HG03095 (cell line): ENCODE results near the gene UTP4.
"Not testable (repeated sequence)": the region's sequence is repeated elsewhere in the genome, so short reads cannot be mapped to it uniquely, and the experiment has no call there.

ENCODE experiments used
- ATAC-seq: cut with Tn5 transposase; IDR thresholded peaks from one replicate; pipeline ENCODE4 v1.9.1; 2021; ENCODE audit warnings: moderate library complexity; ENCODE audit not compliant: unreplicated experiment

Gene UTP4

GRCh38 chr16:69109486-69110270 is 22.8 kb upstream of the UTP4 start:
- ATAC-seq: no peak

DNA sequence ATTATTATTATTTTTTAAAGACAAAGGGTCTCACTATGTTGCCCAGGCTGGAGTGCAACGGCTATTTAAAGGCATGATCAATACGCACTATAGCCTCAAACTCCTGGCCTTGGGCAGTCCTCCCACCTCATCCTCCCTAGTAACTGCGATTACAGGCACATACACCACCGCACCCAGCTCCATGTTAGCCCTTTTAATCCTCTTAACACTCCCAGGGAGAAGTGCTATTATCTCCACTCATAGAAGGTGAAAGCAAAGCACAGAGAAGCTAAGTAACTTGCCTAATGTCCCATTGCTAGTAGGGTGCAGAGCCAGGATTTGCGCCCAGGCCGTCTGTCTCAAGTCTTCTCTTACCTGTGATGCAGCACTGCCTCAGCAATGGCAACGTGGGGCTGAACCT is 22.0 kb upstream of the UTP4 start:
- ATAC-seq: no peak

DNA sequence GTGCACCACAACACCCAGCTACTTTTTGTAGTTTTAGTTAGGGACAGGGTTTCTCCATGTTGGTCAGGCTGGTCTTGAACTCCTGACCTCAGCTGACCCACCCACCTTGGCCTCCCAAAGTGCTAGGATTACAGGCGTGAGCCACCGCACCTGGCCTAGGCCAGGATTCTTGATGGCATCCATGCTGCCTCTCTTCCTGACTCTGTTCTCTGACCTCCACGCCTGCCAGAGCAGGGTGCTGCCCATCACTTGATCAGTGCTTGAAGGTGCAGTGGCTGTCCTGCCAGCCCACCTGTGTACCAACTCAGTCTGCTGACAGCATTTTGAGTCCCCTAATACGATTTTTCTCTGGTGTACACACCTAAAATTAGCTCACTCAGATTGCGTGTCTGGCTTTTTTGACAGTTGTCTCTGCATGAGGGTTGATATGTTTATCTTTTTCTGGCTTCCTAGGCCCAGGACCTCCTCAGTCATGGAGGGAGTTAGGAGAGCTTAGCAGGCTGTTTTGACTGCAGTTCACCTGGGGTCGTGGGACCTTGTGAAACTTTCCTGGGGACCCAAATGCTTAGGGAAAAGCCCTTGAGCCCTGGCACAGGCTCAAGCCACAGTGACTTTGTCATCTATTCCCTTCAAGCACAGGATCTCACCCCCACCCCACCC is 21.1 kb upstream of the UTP4 start:
- ATAC-seq: no peak

DNA sequence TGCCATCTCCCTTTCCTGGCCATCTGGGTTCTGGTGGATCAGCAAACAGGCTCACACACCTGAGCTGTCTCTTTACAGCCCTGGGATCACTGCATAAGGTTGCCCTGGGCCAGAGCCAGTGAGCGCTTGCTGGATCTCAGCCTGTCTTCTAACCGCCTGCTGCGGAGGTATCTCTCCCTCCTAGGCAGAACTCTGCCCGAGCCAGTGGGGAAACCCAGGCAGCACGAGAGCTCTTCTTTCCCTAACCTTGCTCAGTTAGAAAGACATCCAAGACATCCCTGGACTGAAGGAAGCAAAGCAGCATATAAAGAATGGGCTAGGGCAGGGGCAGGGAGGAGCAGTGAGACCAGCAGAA is 20.6 kb upstream of the UTP4 start:
- no peak for ATAC-seq

DNA sequence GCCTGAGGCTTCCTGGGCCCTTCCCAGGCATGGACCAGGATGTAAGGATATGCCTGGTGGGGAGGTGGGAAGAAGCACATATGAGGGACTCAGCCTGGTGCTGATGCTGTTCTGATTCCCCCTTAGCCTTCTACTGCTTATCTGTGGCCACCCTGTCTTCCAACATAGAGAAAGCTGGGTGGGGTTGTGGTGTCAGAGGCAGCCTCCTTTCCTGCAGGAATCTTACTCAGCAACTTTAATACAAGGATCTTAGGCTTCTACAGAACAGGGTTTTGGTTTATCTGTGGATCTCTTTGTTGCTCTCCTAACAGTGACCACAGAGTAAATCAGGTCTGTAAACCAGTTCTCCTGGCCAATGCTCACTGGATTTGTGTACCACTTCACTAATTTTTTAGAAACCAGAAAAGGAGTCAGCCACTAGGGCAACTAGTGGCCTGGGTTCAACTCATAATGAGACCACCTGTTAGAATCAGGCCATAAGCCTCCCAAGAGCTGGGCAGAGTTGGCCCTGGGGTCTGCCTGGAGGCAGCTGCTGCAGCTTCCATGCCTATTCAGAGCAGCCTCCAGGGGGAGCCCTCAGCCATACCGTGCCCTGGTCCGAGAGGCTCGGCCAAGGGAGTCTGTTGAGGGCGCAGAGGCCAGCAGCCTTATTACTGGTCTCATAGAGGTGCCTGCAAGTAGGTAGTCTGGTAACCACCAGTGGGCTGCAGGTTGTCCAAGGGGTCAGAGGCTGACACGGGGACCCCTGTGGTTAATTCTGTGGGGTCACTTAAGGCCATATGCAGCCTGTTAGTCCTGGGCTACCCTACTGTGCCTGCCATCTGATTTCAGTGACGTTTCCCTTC is 19.9 kb upstream of the UTP4 start:
- no peak for ATAC-seq

GRCh38 chr16:69113216-69113615 is 19.2 kb upstream of the UTP4 start:
- ATAC-seq: no peak

- ATAC-seq: no peak
These were observed 18.0 kb upstream of the UTP4 start for GRCh38 chr16:69114346-69114975.

GRCh38 chr16:69114976-69115355 is 17.5 kb upstream of the UTP4 start:
- ATAC-seq: no peak

- ATAC-seq: no peak
These were observed 17.1 kb upstream of the UTP4 start for GRCh38 chr16:69115361-69115760.

- no peak for ATAC-seq
These were observed 16.6 kb upstream of the UTP4 start for GRCh38 chr16:69115837-69116236.

- no peak for ATAC-seq
These were observed 16.1 kb upstream of the UTP4 start for GRCh38 chr16:69116256-69116875.

- no peak for ATAC-seq
These were observed 15.5 kb upstream of the UTP4 start for GRCh38 chr16:69116906-69117305.

DNA sequence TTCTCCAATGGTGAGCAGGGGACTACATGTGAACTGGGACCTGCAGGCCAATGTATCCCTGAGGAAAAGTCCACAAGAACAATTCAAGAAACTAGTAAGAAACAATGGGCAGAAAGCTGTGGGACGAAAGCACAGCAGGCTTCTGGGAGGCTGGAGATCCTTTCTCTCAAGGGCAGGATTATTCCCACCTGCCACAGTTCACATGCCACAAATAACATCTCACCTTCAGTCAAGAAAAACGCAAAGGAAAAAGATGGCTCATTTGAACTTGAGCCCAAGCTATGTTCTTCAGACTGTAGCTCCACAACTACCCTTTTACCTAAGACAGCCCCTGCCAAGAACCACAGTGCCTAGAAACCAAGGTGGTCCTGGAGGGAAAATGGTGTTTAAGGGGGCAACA is 14.0 kb upstream of the UTP4 start:
- no peak for ATAC-seq

GRCh38 chr16:69118994-69119393 is 13.5 kb upstream of the UTP4 start:
- ATAC-seq: no peak

DNA sequence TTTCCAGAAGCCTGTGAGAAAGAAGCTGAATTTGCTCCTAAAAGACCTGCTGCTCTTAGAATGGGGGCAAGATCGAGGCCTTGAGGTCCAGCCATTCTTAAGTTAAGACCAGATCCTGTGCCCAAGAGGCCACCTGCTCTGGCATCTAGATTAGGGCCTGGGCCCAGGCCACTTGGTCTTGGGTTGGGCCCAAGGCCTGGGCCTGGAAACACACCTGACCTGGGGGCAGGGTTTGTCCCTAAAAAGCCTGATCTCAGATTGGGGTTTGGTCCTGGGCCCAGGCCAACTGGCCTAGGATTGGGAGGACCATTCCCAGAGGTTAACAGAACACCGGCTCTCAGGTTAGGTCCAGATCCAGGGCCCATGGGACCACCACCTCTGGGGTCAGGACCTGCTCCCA is 12.9 kb upstream of the UTP4 start:
- ATAC-seq: no peak

- no peak for ATAC-seq
These were observed 12.3 kb upstream of the UTP4 start for GRCh38 chr16:69120096-69120664.

DNA sequence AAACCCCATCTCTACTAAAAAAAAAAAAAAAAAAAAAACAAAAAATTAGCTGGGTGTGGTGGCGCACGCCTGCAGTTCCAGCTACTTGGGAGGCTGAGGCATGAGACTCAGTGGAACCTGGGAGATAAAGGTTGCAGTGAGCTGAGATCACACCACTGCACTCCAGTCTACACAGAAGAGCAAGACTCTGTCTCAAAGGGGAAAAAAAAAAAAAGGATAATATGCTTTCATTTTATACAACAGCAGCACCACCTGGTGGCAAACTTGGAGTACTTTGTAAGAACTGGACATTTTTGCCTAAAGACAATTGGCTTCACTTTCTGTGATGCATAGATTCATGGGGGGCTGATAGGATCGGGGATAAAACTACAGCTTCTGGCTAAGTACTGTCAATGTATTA is 8.5 kb upstream of the UTP4 start:
- ATAC-seq: no peak

DNA sequence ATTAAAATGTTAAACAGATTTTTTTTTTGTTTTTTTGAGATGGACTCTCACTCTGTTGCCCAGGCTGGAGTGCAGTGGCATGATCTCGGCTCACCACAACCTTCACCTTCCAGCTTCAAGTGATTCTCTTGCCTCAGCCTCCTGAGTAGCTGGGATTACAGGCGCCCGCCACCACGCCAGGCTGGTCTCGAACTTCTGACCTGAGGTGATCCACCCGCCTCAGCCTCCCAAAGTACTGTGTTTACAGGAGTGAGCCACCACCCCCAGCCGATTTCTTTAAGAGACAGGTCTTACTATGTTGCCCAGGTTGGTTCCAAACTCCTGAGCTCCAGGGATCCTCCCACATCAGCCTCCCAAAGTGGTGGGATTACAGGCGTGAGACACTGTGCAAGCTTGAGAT is 8.0 kb upstream of the UTP4 start:
- ATAC-seq: not testable (repeated sequence)

DNA sequence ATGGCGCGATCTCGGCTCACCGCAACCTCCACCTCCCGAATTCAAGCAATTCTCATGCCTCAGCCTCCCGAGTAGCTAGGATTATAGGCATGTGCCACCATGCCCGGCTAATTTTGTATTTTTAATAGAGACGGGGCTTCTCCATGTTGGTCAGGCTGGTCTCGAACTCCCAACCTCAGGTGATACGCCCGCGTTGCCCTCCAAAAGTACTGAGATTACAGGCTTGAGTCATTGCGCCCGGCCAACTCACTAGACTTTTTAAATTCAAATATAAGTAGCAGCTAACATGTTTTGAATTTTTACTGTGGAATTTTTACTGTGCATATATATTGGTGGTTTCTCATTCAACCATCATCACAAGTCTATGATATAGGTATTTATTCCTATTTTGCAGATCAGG is 7.5 kb upstream of the UTP4 start:
- ATAC-seq: not testable (repeated sequence)

GRCh38 chr16:69126221-69126620 is 6.2 kb upstream of the UTP4 start:
- ATAC-seq: no peak

- not testable (repeated sequence) for ATAC-seq
These were observed 5.6 kb upstream of the UTP4 start for GRCh38 chr16:69126801-69127200.
